Iris pigment epithelial cell (primary cell): Measurements from ENCODE around the gene TAB2.

ENCODE experiments used
- DNase-seq: peaks from one replicate; pipeline ENCODE4 v3.0.0-alpha.2; 2011; ENCODE audit warnings: low read depth

Gene TAB2

DNA sequence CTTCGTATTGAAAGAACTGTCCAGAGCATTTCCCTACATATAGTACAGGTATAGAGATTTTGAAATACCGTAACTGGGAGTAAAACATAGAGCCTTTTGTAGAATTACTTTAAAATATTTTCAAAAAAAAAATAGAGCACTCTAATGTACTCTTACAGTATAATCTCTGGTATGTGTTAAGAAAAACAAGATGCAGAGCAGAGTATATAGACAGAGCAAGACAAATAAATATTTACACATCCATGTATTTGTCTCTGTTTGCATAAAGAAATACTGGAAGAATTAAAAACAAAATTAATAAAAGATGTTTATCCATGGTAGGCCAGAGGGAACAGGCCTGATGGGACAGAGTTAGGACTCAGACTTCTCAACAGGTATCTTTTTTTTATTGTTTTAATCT lies 54.5 kb downstream of the TAB2 start:
- DNase-seq, result no peak

DNA sequence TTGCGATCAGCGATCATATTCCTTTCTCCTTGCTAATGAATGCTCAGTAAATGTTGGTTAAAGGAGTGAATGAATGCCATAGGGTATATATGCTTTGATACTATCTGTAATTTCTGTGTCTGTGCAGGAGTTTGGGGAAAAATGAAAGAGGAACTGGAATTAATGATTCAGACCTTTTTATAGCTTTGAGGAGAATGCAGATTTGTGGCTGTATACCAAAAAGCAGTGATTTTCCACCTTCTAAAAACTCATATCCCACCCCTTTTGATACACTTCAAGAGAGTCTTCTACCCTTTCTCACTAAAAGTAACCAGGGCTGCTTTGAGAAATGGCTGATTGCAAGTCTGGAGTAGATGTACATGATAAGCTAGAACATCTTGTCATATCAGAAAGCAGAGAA lies 56.0 kb downstream of the TAB2 start:
- no peak for DNase-seq

DNA sequence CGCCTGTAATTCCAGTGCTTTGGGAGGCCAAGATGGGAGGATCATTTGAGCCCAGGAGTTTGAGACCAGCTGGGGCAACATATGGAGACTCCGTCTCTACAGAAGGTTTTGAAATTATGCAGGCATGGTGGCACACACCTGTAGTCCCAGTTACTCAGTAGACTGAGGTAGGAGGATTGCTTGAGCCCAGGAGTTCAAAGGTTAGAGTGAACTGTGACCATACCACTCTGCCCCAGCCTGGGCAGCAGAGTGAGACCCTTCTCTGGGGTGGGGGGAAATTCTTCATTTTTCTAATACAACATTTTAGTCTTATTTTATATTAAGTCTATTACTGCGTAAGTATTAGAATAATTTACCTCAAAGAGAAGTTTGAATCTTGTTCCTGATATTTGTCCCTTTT lies 62.5 kb downstream of the TAB2 start:
- DNase-seq, result no peak

DNA sequence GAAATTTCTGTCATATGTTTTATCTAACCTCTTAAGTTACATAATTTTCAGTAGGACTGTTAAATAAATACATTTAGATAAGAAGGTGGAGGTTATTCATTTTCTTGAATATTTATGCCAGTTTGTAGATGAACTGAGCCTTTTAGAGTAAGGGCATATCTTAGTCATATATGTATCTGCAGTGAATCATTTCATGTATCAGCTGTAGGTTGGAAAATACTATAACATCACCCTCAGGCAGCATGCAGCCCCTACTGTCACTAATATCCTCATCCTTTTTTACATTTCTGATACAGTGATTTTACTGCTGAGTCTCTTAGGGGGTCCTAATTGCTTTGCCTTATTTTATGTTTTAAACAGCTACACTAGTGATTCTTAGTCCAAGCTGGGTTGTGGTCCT lies 63.0 kb downstream of the TAB2 start:
- no peak for DNase-seq

DNA sequence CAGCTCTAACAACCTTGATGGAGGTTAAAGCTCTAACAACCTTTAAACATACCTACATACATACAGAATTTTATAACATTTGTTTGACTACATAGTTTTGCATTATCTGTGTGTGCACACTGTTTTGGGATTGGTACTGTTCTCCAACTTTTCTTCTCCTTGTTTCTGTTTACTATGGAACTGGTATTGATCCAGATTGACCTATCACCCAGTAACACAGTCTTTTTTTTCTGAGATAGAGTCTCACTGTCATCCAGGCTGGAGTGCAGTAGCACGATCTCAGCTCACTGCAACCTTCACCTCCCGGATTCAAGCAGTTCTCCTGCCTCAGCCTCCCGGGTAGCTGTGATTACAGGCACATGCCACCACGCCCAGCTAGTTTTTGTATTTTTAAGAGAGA lies 65.9 kb downstream of the TAB2 start:
- no peak for DNase-seq

DNA sequence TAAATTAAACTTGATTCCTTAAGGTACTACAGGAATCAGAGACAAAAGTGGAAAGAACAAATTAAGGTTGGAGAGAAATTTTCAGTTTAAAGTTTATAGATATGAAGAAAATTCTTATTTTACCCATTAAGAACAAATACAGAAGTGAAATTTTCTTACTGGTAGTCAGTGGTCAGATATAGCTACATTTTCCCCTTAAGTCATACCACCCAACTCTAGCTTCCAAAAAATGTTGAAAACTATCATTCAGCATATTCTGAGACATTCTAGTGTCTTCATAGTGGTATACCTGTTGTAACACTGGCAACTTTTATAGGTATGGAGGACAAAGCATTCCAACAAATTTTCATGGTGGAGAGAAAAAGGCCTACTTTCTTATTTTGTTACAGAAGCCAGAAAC lies 67.0 kb downstream of the TAB2 start:
- DNase-seq, result no peak

DNA sequence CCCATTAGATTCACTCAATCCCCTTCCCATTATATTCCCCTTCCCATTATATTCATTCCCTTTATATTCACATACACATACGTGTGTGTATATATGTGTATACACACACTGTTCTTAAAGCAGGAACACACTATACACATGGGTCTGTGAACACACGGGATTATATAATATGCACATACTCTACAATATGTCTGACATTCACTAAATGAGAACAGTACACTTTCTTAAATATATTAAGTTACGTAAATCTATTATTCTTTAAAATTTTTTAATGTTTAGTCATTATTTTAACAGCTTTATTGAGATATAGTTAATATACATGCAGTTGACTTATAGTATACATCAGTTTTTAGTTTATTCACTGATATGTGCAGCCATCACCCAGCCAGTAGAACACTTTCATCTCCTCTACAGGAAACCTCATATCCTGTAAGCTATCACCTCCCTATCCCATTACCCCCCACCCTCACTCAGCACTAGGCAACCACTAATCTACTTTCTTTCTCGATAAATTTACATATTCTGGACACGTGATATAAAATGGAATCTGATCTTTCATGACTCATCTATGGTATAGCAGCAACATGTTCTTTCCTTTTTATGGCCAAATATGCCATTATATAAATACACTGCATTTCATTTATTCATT lies 68.6 kb downstream of the TAB2 start:
- no peak for DNase-seq

DNA sequence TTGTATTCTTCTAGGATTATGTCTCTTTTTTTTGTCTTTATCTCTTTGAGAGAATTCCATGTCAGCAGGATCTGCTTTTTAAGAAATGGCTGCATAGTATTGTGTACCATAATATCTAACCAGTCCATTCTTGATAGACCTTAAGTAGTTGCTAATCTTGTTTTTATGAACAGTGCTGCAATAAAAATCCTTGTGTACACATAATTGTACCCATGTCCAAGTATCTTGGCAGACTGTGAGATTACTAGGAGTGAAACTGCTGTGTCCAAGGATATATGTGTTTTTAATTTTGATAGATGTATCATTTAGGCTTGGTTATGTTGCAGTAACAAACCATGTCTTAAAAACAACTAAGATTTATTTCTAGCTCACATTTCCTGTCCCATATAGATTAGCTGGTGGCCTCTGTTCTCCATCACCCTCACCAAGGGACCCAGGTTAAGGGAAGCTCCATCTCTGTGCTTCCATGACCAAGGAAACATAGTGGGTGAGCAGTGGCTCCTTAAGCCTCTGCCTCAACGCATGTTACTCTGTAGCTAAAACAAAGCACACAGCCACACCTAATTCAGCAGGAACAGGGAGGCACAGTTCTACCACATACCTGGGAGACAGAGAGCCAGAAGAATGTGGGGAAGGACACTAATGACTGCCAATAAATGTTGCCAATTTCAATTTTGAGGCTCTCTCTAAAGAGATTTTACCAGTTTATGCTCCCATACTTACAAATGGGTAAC lies 70.4 kb downstream of the TAB2 start:
- no peak for DNase-seq

DNA sequence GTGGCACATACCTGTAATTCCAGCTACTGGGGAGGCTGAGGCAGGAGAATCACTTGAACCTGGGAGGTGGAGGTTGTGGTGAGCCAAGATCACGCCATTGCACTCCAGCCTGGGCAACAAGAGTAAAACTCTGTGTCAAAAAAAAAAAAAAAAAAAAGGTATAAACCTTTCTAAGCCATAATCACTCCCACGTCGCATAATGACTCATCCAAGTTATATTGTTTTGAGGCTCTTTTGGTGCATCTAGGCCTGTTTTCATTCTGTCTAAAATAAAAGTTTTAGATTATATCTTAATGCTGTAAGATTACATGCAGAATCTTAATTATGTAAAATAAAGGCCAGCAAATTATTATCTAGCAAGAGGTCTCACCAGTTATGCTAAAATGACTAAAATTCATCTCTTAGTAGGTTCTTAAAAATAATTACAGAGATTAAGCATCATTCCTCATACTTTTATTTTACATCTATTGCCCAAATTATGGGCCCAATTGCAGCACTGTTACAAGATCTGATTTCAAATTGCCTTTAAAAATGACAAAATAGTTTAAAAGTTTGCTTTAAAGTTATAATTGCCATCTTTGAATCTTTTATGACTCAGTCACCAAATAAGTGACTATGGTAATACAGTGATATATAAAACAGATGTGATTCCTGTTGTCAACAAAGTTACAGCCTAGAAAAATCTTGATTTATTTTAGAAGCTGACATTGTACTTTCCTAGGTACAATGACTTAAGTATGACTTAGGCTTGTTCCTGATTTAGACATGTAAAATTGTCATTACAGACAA lies 72.2 kb downstream of the TAB2 start:
- DNase-seq, result no peak

DNA sequence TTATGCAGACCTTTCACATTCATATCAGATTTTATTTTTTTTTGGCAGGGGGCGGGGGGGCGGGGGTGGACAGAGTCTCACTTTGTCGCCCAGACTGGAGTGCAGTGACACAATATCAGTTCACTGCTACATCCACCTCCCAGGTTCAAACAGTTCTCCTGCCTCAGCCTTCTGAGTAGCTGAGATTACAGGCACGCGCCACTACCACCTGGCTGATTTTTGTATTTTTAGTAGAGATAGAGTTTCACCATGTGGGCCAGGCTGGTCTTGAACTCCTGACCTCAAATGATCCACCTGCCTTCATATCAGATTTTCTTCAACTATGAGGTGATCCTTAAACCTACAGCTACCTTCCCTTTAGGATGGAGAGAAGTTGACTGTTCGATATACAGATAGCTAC lies 74.6 kb downstream of the TAB2 start:
- no peak for DNase-seq

DNA sequence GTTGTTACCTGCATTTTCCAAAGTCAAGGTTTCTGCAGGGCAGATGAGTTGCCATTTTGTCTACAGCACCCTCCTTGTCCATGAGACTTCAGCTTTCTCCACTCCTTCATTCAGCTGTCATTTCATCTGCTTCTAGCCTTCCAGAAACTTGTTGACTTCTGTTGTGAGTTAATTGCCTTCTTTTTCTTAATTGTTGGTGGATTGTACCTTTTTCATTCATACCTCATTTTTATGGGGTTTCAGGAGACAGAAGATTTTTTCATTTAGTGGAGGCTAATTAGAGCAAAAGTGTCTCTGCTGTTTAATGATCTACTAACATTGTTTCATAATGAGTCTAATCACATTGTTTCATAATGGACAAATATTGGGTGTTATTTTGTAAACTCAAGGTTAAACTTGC lies 75.0 kb downstream of the TAB2 start:
- no peak for DNase-seq

DNA sequence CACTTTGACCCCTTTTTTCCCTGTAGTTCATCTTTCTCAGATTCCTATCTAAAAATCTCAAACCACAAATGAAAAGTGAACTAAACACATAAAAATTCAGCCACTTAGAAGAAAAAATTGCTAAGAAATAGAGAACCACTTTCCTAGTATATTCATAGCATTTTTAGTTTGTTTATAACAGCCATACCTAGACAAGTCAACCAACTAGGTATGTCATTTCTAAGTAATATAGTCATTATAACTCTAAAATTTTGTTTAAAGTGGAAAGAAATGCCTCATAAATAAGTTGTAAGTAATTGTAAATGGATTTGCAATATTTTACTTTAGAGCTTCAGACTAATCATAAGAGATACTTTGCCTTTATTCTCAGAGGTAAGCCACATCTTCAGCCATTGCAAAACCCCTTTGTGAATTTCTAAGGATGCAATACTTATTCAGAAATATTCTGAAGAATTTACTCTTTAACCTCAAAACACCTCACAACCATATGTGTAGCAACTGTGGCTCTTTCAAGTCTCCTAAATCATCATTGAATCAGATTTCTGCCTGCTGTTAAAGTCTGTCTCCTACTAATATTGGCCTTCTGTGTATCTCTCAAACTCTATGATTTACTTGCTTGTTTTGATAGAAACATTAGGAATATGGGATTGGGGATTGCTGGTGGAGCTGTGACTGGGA lies 75.6 kb downstream of the TAB2 start:
- DNase-seq, result peak; percentile 28

DNA sequence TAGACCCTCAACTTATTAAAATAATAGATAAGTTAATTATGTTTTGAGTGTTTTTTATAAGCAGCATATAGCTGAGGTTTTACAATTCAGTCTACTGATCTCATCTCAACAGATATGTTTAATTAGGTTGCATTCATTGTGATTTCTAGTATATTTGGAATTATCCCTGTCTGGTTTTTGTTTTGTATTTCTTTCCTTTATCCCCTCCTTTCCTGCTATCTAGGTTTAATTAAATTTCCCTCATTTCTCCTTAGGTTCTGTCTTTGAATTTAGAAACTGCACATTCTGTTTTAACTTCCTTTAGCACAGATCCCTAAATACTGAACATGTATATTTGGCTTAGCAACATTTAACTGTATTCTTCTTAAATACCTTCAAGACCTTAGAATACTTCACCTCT lies 77.7 kb downstream of the TAB2 start:
- DNase-seq, result no peak

DNA sequence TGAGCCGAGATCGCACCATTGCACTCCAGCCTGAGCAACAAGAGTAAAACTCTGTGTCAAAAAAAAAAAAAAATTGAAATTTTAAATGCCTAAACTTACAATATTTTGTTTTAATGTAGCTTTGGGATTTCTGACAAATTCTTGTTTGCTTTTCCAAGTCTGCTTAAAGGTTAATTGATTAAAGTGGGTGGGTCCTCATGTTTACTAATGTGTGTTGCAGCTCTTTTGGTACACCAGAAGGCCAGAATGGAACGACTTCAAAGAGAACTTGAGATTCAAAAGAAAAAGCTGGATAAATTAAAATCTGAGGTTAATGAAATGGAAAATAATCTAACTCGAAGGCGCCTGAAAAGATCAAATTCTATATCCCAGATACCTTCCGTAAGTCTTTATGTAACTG lies 79.9 kb downstream of the TAB2 start:
- DNase-seq, result no peak

DNA sequence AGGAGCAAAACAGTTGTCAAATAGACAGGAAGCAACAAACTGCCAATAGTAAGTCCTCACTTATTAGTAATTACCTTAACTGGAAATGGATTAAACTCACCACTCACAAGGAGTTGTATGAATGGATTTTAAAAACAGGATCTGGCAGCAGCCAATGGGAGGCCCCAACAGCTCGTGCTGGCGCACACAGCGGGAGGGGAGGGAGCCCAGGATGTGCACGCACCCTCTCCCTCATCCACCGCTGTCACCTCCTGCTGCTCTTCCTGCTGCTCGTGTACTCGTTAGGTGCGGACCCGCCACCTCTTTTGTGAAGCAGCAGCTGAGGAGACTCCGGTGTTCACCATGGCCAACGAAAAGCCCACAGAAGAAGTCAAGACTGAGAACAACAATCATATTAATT lies 82.5 kb downstream of the TAB2 start, which contains the start of gene SUMO4:
SUMO4 (plus strand) TSS at position 213 of the 400 bp plus-strand sequence; CDS start at position 343, 130 bp downstream.
- DNase-seq, result no peak

DNA sequence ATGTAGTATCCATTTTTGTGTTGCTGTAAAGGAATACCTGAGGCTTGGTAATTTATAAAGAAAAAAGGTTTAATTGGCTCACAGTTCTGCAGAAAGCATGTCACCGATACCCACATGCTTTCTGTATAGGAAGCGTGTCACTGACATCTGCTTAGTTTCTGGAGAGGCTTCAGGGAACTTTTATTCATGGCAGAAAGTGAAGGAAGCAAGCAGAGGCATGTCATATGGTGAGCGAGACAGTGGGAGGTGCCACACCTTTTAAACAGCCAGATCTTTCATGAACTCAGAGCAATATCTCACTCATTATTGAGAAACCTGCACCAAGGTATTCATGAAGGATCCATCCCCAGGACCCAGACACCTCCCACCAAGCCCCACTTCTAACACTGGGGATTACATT lies 86.0 kb downstream of the TAB2 start:
- no peak for DNase-seq

DNA sequence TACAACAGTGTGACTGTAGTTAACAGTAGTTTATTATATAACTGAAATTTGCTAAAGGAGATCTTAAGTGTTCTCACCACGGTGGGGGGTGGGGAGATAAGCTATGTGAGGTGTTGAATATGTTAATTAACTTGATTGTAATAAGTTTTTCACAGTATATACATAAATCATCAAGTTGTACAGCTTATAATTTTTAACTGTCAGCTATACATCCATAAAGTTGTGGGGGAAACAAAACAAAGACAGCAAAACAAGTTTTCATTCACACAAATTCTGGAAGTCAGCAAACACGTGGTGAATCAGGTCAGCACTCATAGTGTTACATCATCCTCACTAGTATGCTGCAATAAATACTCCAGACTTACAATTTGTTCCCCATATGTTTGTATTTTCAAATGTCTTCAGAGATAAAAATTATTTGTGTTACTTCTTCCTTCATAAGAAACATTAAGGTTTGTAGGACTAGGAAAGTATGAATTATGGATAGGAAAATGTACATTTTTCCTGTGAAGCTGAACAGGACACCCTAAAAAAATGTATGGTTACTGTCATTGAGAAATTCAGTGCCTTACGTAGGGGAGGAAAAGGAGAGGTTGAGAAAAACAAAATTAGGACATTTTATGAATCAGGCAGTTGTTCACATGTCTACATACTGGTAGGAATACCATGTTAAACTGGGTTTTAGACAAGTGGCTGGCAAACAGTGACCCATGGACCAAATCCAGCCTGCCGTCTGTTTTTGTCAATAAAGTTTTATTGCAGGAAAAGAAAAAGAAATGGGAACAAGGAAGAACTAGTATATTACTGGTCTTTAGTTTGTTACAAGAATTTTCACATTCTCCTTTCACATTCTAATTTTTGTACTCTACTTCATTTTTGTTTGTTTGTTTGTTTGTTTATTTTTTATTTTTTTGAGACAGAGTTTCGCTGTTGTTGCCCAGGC lies 88.6 kb downstream of the TAB2 start:
- peak; percentile 70 for DNase-seq

DNA sequence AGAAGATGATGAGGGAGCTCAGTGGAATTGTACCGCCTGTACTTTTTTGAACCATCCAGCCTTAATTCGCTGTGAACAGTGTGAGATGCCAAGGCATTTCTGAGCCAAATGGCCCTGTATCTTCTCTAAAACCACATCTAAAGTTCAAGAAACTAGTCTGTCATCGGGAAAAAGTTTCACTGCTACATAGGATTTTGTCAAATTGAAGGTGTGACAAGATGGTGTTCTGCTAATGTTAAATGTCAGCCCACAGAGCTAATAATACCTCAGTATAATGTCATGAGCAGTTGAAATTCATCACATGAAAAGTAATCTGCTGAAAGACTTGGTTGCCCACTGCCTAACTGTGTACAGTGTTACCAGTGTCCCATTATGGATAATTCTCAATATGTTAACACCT lies 92.1 kb downstream of the TAB2 start:
- DNase-seq, result no peak

DNA sequence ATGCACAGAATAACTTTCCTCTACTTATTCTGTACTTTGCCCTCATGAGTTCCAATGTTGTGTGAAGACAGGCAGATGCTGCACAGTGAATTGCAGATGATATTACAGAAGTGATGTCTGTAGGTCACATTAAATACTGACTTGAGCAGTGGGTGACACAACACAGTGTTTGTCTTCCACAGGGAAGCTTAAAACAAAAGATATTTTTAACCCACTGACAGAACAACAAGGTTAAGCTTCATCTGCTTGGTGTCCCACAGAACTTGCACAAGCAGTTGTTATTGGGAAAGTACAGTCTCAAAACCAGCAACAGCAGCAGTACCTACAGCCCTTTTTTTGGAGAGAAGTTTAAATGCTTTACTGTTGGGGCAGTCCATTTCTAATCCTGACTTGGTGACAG lies 93.0 kb downstream of the TAB2 start:
- no peak for DNase-seq

DNA sequence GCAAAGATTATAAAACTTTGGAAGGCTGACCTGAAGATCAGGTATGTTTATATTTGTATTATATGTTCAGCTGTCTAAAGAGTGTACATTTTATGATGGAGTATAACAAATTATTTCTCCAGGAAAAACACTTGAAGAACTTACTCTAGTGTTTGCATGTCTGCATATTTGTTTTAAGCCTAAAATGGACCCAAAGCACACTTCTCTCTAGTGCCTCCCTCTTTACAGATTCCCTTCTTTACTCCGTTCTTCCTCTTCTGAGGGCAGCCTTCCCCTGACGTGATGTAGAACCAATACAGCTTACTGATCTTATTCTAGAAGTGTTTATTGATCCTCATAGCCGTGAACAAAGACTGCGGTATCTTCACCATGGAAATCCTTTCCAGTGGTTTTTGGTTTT lies 96.5 kb downstream of the TAB2 start:
- no peak for DNase-seq

DNA sequence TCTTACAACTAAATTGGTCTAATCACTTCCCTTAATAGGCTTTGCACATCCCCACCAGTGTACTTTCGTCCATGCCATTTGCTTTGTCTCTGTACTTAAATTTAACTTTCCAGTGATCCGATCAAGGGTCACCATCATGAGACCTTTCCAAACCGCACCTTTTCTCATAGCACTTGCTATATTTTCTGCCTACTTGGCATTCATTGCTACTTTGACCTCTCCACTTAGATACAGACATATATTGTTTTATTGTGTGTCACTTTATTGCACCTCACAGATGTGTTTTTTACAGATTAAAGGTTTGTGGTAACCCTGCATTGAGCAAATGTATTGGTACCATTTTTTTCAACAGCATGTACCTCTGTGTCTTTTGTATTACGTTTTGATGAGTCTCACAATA lies 97.3 kb downstream of the TAB2 start:
- no peak for DNase-seq
